WERI-Rb-1 (cell line): Measurements from ENCODE around the gene DPP10.

ENCODE experiments used
- DNase-seq: peaks from one replicate; pipeline ENCODE4 v3.0.0-alpha.2; 2020
- H3K27ac ChIP-seq: fragments of 250-450 bp; sonication (Bioruptor Pico); 2 replicates; pipeline ENCODE4 v1.5.1; 2020; ENCODE audit warnings: mild to moderate bottlenecking, moderate library complexity
- H3K27me3 ChIP-seq: fragments of 250-450 bp; sonication (Bioruptor Pico); 2 replicates; pipeline ENCODE4 v1.5.1; 2021; ENCODE audit warnings: mild to moderate bottlenecking, low read depth, moderate library complexity; ENCODE audit not compliant: insufficient read depth, severe bottlenecking
- H3K36me3 ChIP-seq: fragments of 250-450 bp; sonication (Bioruptor Pico); 2 replicates; pipeline ENCODE4 v1.5.1; 2020; ENCODE audit warnings: mild to moderate bottlenecking, moderate library complexity
- H3K4me3 ChIP-seq: 2 replicates; pipeline ENCODE4 v1.5.1; 2011; ENCODE audit warnings: low read depth, mild to moderate bottlenecking, control low read depth, low read length
- H3K9me3 ChIP-seq: fragments of 250-450 bp; sonication (Bioruptor Pico); 2 replicates; pipeline ENCODE4 v1.5.1; 2021; ENCODE audit warnings: mild to moderate bottlenecking, moderate library complexity; ENCODE audit not compliant: severe bottlenecking
- TF ChIP-seq, protein P1 (sequence below): IDR thresholded peaks from 2 replicates; pipeline ENCODE4 v1.5.1; 2011; ENCODE audit warnings: low read depth, mild to moderate bottlenecking, control low read depth, inconsistent platforms, low read length

The DPP10 gene

DNA sequence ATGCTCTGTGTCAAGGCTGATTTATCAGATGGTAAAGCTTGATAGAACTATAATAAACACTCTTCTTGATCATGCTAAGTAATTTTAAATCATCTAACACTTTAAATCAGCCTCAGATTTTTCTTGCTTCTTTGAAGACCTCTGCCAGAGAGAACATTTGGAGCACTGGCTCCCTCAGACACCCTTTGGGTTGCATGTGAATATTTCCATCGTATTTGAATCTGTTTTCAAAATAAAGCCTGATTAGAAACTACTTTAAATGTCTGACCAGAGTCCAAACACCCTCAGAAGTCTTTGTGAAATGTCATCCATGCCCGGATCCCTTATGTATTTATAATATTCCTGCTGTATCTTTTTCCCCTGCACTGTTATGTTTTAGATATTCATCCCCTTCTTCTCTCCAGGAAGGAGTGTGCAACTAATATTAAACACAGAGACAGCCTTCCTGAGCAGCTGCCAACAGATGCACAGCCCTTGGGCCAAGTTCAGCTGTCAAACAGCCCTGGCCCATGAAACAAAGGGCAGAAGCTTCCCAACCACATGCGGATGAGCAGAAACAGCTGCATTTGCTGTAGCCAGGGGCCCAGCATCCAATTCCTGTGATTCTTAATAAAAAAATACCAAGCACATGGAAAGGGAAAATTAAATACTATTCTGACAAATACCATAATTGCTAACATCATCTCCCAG, 46.5 kb downstream of the DPP10 start:
- H3K27ac ChIP-seq, result no peak overlapping the region

DNA sequence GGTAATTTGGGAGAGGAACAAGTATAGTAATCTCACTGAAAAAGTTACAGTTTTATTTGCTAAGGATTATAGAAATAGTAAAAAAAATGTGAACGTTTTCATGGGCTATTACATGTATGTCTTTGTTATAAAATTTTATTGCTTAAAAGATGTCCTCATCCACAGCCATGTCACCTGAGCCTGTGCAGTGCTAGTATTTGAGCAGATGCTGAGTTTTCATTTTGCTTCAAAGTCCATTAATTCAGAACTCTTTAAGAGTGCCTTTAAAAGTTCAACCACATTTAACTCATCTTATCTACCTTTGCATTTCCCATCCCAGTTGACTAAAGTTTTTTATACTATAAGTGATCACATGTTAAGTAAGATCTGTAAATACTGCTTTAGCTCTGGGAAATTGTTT, 52.6 kb downstream of the DPP10 start:
- Histone ChIP-seq H3K9me3 (no peaks in the 10 kb centered on the region), H3K27ac (no peak overlapping the region), H3K27me3 (no peaks in the 10 kb centered on the region), H3K36me3 (no peaks in the 10 kb centered on the region), H3K4me3 (no peak overlapping the region)
- no peak for DNase-seq
- TF ChIP-seq, protein P1, sequence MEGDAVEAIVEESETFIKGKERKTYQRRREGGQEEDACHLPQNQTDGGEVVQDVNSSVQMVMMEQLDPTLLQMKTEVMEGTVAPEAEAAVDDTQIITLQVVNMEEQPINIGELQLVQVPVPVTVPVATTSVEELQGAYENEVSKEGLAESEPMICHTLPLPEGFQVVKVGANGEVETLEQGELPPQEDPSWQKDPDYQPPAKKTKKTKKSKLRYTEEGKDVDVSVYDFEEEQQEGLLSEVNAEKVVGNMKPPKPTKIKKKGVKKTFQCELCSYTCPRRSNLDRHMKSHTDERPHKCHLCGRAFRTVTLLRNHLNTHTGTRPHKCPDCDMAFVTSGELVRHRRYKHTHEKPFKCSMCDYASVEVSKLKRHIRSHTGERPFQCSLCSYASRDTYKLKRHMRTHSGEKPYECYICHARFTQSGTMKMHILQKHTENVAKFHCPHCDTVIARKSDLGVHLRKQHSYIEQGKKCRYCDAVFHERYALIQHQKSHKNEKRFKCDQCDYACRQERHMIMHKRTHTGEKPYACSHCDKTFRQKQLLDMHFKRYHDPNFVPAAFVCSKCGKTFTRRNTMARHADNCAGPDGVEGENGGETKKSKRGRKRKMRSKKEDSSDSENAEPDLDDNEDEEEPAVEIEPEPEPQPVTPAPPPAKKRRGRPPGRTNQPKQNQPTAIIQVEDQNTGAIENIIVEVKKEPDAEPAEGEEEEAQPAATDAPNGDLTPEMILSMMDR, result no peak

More for the DNA sequence above, 46.5 kb downstream of the DPP10 start:
- H3K27me3 ChIP-seq, result no peaks in the 10 kb centered on the region
- no peaks in the 10 kb centered on the region for H3K9me3 ChIP-seq
- TF ChIP-seq, protein P1, result no peak
- DNase-seq, result no peak
- H3K36me3 ChIP-seq, result no peaks in the 10 kb centered on the region
- H3K4me3 ChIP-seq, result no peak overlapping the region

DNA sequence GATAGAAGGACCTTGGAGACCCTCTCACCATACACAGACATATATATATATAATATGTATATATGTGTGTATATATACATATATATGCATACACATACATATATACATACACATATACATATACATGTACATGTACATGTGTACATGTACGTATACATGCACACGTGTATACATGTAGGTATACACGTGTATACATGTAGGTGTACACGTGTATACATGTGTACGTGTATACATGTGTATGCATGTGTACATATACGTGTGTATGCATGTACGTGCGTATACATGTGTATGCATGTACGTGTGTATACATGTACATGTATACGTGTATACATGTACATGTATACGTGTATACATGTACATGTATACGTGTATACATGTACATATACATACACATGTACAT, 54.5 kb downstream of the DPP10 start:
- DNase-seq, result no peak
- TF ChIP-seq, protein P1, result no peak
- no peaks in the 10 kb centered on the region for H3K9me3 ChIP-seq
- no peaks in the 10 kb centered on the region for H3K27me3 ChIP-seq
- no peak overlapping the region for H3K4me3 ChIP-seq
- H3K36me3 ChIP-seq, result no peaks in the 10 kb centered on the region
- H3K27ac ChIP-seq, result no peak overlapping the region

DNA sequence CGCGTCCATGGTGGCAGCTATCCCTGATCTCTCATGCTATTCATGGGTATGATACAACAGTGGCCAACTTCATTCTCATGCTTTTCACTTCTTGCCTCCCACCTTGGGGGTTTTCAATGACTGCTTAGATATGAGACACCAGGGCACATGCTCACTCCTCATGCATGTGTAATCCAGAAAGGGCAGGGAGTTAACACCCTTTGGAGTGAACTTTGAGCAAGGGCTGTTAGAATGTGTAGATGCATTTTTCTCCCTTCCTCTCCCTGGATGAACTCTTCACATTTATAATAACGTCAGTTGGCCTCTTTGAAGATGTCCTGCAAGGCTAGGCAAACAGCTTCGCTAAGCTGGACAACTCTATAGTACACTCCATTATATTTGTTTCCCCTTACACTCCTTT, 56.7 kb downstream of the DPP10 start:
- Histone ChIP-seq H3K27ac (no peak overlapping the region), H3K9me3 (no peaks in the 10 kb centered on the region), H3K27me3 (no peaks in the 10 kb centered on the region), H3K36me3 (no peaks in the 10 kb centered on the region), H3K4me3 (no peak overlapping the region)
- no peak for DNase-seq
- TF ChIP-seq, protein P1, result no peak

DNA sequence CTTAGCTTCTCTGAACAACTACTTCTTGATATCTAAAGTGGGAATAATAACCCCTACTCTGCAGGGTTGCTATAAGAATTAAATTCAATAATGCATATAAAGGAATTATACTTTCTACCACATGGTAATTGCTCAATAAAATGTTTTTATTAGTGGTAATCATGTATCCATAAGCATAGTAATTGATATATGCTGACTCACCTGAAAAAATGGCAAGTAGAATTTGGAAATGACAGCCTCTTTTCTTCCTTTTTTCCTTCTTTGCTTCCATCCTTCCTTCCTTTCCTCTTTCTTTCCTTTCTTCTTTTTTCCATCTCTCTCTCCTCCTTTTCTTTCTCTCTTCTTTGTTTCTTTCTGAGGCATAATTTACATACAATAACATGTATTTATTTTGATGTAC, 65.3 kb downstream of the DPP10 start:
- Histone ChIP-seq H3K27ac (no peak overlapping the region), H3K27me3 (no peaks in the 10 kb centered on the region), H3K36me3 (no peaks in the 10 kb centered on the region), H3K4me3 (no peak overlapping the region), H3K9me3 (peaks cover 4% of the 10 kb centered on the region)
- TF ChIP-seq, protein P1, result no peak
- DNase-seq, result no peak

DNA sequence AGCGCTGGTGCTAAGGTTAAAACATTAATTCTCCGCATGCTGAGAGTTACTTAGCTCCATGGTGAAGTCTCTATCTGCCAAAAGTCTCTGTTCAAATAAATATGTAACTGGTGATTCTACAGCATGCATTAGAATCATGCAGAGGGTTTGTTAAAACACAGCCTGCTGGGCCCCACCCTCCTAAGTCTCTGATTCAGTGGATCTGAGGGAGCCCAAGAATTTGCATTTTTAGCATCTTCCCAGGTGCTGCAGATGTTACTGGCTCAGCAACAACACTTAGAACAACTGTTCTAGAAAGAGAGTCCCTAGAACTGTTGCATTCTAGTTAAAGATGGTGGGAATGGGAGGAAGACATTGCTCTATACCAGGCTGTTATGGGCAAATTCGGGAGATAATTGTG, 73.4 kb downstream of the DPP10 start:
- H3K27ac ChIP-seq, result no peak overlapping the region
- no peaks in the 10 kb centered on the region for H3K36me3 ChIP-seq
- no peaks in the 10 kb centered on the region for H3K27me3 ChIP-seq
- TF ChIP-seq, protein P1, result no peak
- H3K9me3 ChIP-seq, result no peaks in the 10 kb centered on the region
- no peak for DNase-seq
- H3K4me3 ChIP-seq, result no peak overlapping the region
